IPS-NIHi11 (cell line): ENCODE measurements around the gene APLP1.
A peak's percentile ranks its signal among the peaks of the same experiment; 100 is the strongest.
"Not testable (repeated sequence)": the region's sequence is repeated elsewhere in the genome, so short reads cannot be mapped to it uniquely, and the experiment has no call there.

Experiments
- DNase-seq: peaks from one replicate; pipeline ENCODE4 v3.0.0; 2012; ENCODE audit warnings: mixed read lengths, low spot score

The APLP1 gene

GRCh38 chr19:35868172-35868822 lies at the start of gene APLP1:
APLP1 (plus strand) TSS chr19:35868574; CDS start chr19:35868637, 63 bp downstream.
- peak; percentile 76 for DNase-seq

DNA sequence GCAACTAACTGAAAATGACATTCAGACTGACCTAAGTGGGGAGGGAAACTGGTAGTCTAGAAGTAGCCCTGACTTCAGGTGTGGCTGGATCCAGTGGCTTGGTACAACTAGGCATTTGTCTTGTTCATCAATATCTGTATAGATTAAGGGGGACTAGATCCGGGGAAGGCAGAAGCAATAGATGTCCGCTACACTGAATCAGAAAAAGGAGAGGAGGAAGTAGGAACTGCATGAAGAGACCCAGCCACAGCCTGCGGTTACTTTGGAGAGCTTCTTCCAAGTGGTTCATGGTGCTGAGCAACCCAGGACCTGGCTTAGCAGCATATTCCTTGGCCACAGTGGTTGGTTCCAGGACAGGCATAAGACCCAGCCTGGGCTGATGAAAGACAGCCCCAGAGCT lies 45.8 kb upstream of the APLP1 start:
- DNase-seq, result no peak

DNA sequence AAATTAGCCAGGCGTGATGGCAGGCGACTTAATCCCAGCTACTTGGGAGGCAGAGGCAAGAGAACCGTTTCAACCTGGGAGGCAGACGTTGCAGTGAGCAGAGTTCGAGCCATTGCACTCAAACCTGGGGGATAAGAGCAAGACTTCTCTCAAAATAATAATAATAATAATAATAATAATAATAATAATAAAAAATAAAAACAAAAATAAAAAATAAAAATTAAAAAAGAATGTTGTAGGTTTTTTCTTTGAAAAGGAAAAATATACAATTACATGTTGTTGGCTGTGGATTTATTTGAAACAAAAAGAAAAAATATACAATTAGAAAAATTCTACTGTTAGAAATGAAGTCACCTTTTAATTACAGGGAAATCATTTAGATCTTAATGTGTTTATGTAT lies 44.2 kb upstream of the APLP1 start:
- no peak for DNase-seq

DNA sequence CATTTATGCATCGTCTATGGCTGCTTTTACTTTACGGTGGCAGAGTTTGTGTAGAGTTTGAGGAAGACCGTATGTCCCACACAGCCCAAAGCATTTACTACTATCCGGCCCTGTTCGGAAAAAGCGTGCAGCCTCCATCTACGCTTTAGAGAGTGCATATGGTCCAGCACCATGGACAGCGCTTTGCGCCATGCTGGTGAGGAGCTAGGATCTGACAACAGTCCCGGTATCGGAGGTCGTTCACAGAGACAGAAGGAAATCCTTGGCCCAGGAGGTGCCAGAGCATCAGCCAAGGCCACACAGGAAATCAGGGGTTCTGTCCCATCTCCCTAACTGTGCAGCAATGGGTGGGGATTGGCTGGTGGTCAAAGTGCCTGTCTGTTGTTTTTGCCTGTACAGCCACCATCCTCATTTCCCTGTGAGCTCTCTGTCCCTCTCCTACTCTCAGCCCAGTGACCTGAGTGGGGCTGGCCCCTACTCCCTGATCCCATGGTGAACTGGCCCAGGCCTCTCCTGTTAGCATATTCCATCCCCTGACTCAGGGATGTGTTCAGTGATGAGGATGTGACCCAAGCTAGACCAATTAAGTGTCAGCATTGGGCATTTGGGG lies 39.6 kb upstream of the APLP1 start:
- DNase-seq, result peak; percentile 86

- no peak for DNase-seq
These were observed 37.4 kb upstream of the APLP1 start for GRCh38 chr19:35830986-35831385.

- DNase-seq, result no peak
These were observed 36.3 kb upstream of the APLP1 start for GRCh38 chr19:35832054-35832453.

DNA sequence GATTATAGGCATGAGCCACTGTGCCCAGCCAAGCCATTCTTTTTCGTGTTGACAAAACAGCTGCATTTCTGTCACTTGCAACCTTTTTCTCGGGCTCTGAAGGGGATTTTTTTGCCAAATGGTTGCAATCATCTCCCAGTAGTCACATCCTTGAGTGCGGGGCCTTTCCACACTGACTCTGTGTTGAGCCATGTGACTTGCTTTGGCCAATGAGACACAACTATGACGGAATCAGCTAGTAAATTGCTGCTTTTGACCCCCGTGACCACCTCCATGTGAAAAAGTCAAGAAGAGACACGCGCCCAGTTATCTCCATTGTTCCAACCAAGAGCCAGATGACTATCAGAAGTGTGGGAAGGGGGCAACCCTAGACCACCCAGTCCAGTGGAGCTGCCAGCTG lies 34.4 kb upstream of the APLP1 start:
- no peak for DNase-seq

GRCh38 chr19:35836096-35836495 lies 32.3 kb upstream of the APLP1 start:
- DNase-seq, result not testable (repeated sequence)

- no peak for DNase-seq
These were observed 26.3 kb upstream of the APLP1 start for GRCh38 chr19:35841961-35842595.

GRCh38 chr19:35842666-35843272 lies 25.6 kb upstream of the APLP1 start:
- DNase-seq, result no peak

DNA sequence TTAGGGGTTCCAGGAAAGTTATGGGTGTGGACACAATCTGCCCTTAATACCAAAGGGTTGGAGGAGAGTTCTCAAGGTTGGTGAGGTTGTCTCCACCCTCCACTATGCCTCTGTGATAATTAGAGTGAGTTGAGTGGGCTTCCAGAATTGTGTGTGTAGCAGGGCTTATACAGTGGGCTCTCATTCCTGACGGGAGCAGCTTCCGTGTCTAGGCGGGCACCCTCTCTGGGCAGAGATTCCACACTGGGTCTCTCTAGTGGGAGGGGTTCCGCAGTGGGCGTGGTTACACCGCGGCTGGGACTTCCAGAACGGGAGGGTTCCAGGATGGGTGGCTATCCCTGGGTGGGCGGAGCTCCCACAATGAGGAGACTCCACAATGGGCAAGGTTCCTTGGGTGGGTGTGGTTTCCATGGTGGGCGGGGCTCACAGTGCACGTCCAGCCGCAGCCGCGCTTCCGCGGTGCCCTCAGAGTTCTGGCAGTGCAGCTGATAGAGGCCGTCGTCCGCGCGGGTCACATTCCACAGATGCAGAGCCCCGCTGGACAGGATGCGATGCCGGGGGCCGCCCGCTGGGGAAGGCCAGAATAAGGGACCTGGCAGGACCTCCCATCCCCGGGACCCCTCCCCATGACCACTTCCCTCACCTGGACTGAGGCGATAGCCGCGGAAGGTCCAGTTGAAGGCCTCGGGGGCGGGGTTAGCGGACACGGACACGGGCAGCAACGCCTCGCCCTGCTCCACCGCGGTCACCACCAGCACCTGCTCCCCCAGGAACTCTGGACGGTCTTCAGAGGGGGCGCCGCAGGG lies 24.5 kb upstream of the APLP1 start:
- DNase-seq, result peak; percentile 95

GRCh38 chr19:35844482-35845214 lies 23.7 kb upstream of the APLP1 start:
- DNase-seq, result no peak

DNA sequence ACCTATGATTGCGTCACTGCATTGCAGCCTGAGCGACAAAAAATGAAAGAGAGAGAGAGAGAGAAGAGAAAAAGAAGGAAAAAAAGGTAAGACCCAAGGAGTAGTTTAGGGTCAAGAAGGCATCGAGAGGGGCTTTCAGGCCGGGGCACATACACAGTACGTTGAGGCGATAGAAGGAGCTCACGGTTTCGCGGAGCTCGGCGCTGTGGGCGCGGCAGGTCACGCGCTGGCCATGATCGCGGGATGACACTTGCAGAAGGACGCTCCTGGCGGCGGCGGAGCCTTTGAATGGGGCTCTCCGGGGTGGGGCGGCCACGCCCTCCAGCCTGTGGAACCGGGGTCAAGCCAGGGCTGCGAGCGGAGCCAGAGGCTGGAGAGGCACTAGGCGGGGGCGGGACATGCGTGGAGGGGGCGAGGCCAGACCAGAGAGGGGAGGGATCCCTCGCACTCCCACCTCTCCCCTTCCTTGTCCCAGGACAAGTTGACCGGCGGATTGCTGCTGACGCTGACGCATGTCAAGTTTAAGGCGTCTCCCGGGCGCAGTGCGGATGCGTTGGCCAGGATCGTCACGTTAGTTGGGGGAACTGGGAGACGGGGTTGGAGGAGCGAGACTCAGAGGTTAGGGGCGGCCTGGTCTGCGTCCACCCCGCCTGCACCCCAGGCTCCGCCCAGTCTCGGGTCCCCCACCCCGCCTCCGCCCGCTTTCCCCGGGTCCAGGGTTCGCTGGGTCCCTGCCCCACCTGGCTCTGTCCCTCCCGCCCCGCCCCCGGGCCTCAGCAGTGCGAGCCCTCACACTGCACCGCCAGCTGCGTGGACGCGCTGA lies 22.9 kb upstream of the APLP1 start:
- peak; percentile 61 for DNase-seq

DNA sequence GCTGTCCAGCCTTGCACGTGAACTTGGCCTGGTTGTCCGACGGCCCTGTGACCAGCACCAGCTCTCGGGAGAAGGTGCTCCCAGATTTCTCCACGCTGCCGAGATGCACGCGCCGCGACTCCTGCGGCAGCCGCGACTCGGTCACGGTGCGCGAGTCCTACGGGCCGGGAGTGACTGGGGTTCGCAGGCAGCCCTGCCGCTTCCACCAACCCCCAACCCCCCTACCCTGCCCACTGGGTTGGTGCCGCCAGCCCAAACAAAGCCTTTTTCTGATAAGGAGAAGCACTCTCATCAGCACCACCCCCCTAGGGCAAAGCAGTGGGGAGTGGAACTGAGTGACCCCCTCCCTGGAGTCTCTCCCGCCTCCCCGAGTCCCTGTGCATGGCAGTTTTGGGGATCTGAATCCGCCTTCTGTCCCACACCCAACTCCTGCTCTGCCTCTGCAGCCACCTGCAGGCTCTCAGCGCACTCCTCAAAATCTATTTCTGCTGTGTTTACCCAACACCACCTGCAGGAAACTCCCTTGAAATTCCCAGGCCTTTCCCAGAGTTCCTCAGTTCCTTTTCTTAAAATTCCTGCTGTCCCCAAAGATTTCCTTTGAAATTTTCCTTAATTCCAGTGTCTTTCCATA lies 22.2 kb upstream of the APLP1 start:
- DNase-seq, result peak; percentile 59

DNA sequence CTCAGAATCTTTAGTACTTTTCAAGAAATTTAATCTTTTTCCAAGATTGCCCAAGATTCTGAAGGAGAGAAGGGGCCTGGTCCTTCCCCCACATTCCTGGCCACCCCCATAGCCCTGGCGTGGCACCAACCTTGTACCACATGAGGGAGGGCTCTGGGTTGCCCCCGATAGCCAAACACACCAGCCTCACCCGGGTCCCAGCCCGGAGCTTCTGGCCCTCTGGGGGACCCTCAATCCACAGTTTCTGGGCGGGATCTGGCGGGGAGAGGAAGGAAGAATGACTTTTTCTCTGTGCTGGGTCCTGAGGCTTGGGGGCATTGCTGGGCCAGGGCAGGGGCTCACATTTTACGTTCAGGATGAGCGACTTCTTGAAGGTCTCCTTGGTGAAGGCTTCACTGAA lies 20.5 kb upstream of the APLP1 start:
- DNase-seq, result no peak

DNA sequence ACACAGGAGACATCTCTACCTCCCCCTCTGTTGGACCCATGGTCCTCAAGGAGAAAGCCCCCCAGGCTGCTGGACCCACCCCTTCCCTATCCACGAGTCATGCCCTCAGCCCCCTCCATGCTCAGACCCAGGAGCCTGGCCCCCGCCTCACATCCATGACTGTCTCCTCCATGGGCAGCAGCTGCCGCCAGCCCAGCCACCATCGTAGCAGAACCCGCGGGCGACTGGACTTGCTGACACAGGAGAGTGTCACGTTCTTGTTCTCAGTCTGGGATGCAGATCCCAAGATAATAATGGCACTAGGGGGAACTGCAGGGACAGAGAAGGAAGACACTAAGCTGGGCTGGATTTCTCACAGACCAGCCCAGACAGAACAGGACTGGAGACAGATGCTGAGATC lies 19.9 kb upstream of the APLP1 start:
- DNase-seq, result no peak

GRCh38 chr19:35848919-35849505 lies 19.4 kb upstream of the APLP1 start:
- DNase-seq, result no peak

- peak; percentile 77 for DNase-seq
These were observed 17.0 kb upstream of the APLP1 start for GRCh38 chr19:35851213-35852028.
